OCI-LY1 (cell line): ENCODE results near the gene KDM4D.

ENCODE experiments used
- EZH2 ChIP-seq: fragments of 200-600 bp; sonication (generic), shearing (Covaris generic); IDR thresholded peaks from 2 replicates; pipeline ENCODE4 v1.8.0; 2017; ENCODE audit warnings: borderline replicate concordance, mixed run types, mild to moderate bottlenecking, antibody characterized with exemption, low read length, moderate library complexity, mixed read lengths
- TF ChIP-seq, protein P1 (sequence below): fragments of 200-600 bp; sonication (generic), shearing (Covaris generic); IDR thresholded peaks from 2 replicates; pipeline ENCODE4 v1.5.1; 2017; ENCODE audit warnings: mild to moderate bottlenecking, antibody characterized with exemption, low read length, moderate library complexity, mixed read lengths

DNA sequence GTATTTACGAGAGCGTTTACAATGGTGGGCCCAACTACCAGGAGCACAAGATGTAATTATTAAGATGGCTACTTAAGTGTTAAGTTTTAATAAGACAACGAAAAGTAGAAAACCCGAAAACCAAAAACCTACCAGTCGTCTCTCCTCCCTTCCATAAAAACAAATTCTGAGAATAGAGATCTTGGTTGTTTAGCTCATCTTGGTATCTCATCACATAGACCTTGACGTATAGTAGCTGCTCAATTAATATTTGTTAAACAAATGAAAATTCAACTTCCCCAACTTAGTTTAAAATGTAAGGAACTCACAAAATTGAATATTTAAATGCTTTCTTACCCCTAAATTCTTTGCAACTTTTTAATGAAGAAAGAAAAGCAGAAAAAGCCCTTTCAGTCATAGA is 669 bp downstream of the KDM4D start:
- no peak for TF ChIP-seq EZH2
- TF ChIP-seq, protein P1, sequence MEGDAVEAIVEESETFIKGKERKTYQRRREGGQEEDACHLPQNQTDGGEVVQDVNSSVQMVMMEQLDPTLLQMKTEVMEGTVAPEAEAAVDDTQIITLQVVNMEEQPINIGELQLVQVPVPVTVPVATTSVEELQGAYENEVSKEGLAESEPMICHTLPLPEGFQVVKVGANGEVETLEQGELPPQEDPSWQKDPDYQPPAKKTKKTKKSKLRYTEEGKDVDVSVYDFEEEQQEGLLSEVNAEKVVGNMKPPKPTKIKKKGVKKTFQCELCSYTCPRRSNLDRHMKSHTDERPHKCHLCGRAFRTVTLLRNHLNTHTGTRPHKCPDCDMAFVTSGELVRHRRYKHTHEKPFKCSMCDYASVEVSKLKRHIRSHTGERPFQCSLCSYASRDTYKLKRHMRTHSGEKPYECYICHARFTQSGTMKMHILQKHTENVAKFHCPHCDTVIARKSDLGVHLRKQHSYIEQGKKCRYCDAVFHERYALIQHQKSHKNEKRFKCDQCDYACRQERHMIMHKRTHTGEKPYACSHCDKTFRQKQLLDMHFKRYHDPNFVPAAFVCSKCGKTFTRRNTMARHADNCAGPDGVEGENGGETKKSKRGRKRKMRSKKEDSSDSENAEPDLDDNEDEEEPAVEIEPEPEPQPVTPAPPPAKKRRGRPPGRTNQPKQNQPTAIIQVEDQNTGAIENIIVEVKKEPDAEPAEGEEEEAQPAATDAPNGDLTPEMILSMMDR = no peak
